ENCODE results near the gene EPB41L3.

EPB41L3 gene

DNA sequence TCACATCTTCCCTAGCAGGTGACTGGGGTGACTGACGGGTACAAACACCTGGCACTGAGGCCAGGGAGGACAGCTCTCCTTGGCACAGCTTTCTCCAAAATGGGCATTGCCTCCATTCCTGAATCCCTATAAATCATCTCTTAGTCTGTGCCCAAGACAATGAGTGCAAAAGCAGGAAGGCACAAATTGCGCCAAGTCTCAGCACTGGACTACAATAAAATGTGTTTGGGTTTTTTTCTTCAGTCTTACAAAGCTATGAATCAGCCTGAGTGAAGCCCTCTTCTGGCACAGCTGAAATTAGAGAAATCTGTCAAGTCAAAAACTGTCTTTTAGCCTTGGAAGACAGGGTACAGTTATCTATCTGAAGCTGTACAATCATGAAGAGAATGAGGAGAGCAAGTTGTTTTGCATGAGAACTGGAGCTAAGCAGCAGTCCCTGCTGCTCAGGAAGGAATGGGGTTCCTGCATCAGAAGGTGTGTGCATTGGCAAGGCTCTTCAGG lies 90.8 kb downstream of the EPB41L3 start:
- Histone ChIP-seq H3K9me3 (replicated peaks in 1 of 2; ENCODE audit: control insufficient read depth in 2 of 2, insufficient read depth in 1 of 2, low read depth in 1 of 2, low read length in 2 of 2) (no peaks in the 10 kb centered on the region), H2BK120ac (ENCODE audit: low read depth, low read length) (no peak overlapping the region), H2AFZ (ENCODE audit: low read length) (no peak overlapping the region), H3K36me3 (replicated peaks in 1 of 2; ENCODE audit: control insufficient read depth in 2 of 2, insufficient read depth in 2 of 2, low read length in 2 of 2) (no peaks in the 10 kb centered on the region), H3K18ac (ENCODE audit: low read length) (no peak overlapping the region), H2AK5ac (ENCODE audit: low read depth, low read length) (no peak overlapping the region), H3K14ac (ENCODE audit: low read length) (no peak overlapping the region), H3K27ac (replicated peaks; ENCODE audit: low read length) (no peak overlapping the region), H3K27me3 (ENCODE audit: control insufficient read depth in 3 of 3, insufficient read depth in 3 of 3, low read depth in 1 of 3, low read length in 3 of 3) (no peaks in the 10 kb centered on the region), H3K9ac (ENCODE audit: low read depth, low read length, poor library complexity) (no peak overlapping the region), H4K91ac (ENCODE audit: low read depth, low read length, poor library complexity) (no peak overlapping the region), H4K8ac (ENCODE audit: low read depth, low read length) (no peak overlapping the region), H3K79me1 (ENCODE audit: low read depth, low read length) (no peaks in the 10 kb centered on the region), H3K23ac (ENCODE audit: low read depth, low read length, poor library complexity) (no peak overlapping the region), H3K4me1 (ENCODE audit: control insufficient read depth in 2 of 2, insufficient read depth in 1 of 2, low read depth in 1 of 2, low read length in 2 of 2) (peaks cover 8% of the 10 kb centered on the region in 2 donors), H3K4me3 (ENCODE audit: low read length in 2 of 2) (no peak overlapping the region), H2BK15ac (ENCODE audit: low read length) (no peak overlapping the region), H2BK5ac (ENCODE audit: low read length) (no peak overlapping the region), H3K4me2 (ENCODE audit: insufficient read depth, low read length, poor library complexity, severe bottlenecking) (no peak overlapping the region), H2BK12ac (ENCODE audit: low read length) (no peak overlapping the region), H3K4ac (ENCODE audit: low read length) (no peak overlapping the region)
- WGBS, 2 donors (ENCODE audit: extremely low coverage in 2 of 2, insufficient read length in 2 of 2, insufficient replicate concordance in 1 of 2), result no CpG with 5 or more reads among the region's 2 CpGs
- DNase-seq (ENCODE audit: low spot score), result no peak

DNA sequence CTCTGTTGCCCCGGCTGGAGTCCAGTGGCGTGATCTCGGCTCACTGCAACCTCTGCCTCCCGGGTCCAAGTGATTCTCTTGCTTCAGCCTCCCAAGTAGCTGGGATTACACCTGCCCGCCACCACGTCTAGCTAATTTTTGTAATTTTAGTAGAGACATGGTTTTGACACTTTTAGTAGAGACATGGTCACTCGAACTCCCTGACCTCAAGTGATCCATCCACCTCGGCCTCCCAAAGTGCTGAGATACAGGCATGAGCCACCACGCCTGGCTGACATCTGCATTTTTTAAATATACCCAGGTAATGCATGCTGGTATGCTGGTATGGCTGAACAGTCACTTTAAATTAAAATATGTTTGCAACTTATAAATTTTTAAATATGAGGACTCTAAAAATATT lies 91.9 kb downstream of the EPB41L3 start:
- H2AK5ac ChIP-seq (ENCODE audit: low read depth, low read length), result no peak overlapping the region
- no peak overlapping the region for H4K91ac ChIP-seq (ENCODE audit: low read depth, low read length, poor library complexity)
- no peak overlapping the region for H2BK120ac ChIP-seq (ENCODE audit: low read depth, low read length)
- DNase-seq (ENCODE audit: low spot score), result no peak
- H3K4me1 ChIP-seq (ENCODE audit: control insufficient read depth in 2 of 2, insufficient read depth in 1 of 2, low read depth in 1 of 2, low read length in 2 of 2), result peaks cover 3% of the 10 kb centered on the region in 2 donors
- no peak overlapping the region for H3K27ac ChIP-seq (replicated peaks; ENCODE audit: low read length)
- no peaks in the 10 kb centered on the region for H3K9me3 ChIP-seq (replicated peaks in 1 of 2; ENCODE audit: control insufficient read depth in 2 of 2, insufficient read depth in 1 of 2, low read depth in 1 of 2, low read length in 2 of 2)
- H3K14ac ChIP-seq (ENCODE audit: low read length), result no peak overlapping the region
- H3K4me2 ChIP-seq (ENCODE audit: insufficient read depth, low read length, poor library complexity, severe bottlenecking), result no peak overlapping the region
- no peak overlapping the region for H2BK5ac ChIP-seq (ENCODE audit: low read length)
- no peaks in the 10 kb centered on the region for H3K27me3 ChIP-seq (ENCODE audit: control insufficient read depth in 3 of 3, insufficient read depth in 3 of 3, low read depth in 1 of 3, low read length in 3 of 3)
- WGBS, 2 donors (ENCODE audit: extremely low coverage in 2 of 2, insufficient read length in 2 of 2, insufficient replicate concordance in 1 of 2), result no CpG with 5 or more reads among the region's 9 CpGs
- H2BK15ac ChIP-seq (ENCODE audit: low read length), result no peak overlapping the region
- no peak overlapping the region for H2AFZ ChIP-seq (ENCODE audit: low read length)
- H3K4ac ChIP-seq (ENCODE audit: low read length), result no peak overlapping the region
- H3K9ac ChIP-seq (ENCODE audit: low read depth, low read length, poor library complexity), result no peak overlapping the region
- H3K4me3 ChIP-seq (ENCODE audit: low read length in 2 of 2), result no peak overlapping the region
- H2BK12ac ChIP-seq (ENCODE audit: low read length), result no peak overlapping the region
- H3K23ac ChIP-seq (ENCODE audit: low read depth, low read length, poor library complexity), result no peak overlapping the region
- no peak overlapping the region for H3K18ac ChIP-seq (ENCODE audit: low read length)
- H3K79me1 ChIP-seq (ENCODE audit: low read depth, low read length), result no peaks in the 10 kb centered on the region
- H4K8ac ChIP-seq (ENCODE audit: low read depth, low read length), result no peak overlapping the region
- no peaks in the 10 kb centered on the region for H3K36me3 ChIP-seq (replicated peaks in 1 of 2; ENCODE audit: control insufficient read depth in 2 of 2, insufficient read depth in 2 of 2, low read length in 2 of 2)

DNA sequence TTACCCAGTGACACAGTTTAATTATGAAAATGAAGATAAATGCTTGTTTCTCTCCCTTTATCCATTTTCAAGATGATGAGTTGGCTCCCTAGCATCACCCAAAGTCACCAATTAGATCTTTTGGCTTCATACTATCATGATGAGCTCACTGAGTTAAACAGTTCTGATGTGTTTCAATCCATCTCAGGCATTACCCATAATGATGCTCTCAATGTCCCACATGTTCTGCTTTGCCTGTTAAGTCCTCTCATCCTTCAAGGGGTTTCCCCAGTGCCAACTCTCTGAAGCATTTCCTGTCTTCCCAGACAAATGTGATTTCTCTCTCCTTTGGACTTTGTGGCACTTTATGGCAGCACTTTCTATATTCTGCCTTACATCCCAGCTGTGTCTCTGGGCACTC lies 92.6 kb downstream of the EPB41L3 start:
- H3K4me1 ChIP-seq (ENCODE audit: control insufficient read depth in 2 of 2, insufficient read depth in 1 of 2, low read depth in 1 of 2, low read length in 2 of 2), result no peaks in the 10 kb centered on the region
- no peak overlapping the region for H4K91ac ChIP-seq (ENCODE audit: low read depth, low read length, poor library complexity)
- H2AK5ac ChIP-seq (ENCODE audit: low read depth, low read length), result no peak overlapping the region
- no peak overlapping the region for H2BK12ac ChIP-seq (ENCODE audit: low read length)
- no peaks in the 10 kb centered on the region for H3K9me3 ChIP-seq (replicated peaks in 1 of 2; ENCODE audit: control insufficient read depth in 2 of 2, insufficient read depth in 1 of 2, low read depth in 1 of 2, low read length in 2 of 2)
- no peaks in the 10 kb centered on the region for H3K27me3 ChIP-seq (ENCODE audit: control insufficient read depth in 3 of 3, insufficient read depth in 3 of 3, low read depth in 1 of 3, low read length in 3 of 3)
- no peak overlapping the region for H2BK15ac ChIP-seq (ENCODE audit: low read length)
- H3K79me1 ChIP-seq (ENCODE audit: low read depth, low read length), result no peaks in the 10 kb centered on the region
- H3K4me2 ChIP-seq (ENCODE audit: insufficient read depth, low read length, poor library complexity, severe bottlenecking), result no peak overlapping the region
- H3K4ac ChIP-seq (ENCODE audit: low read length), result no peak overlapping the region
- no peak overlapping the region for H2BK120ac ChIP-seq (ENCODE audit: low read depth, low read length)
- no peak overlapping the region for H3K14ac ChIP-seq (ENCODE audit: low read length)
- H3K23ac ChIP-seq (ENCODE audit: low read depth, low read length, poor library complexity), result no peak overlapping the region
- no peak for DNase-seq (ENCODE audit: low spot score)
- H3K36me3 ChIP-seq (replicated peaks in 1 of 2; ENCODE audit: control insufficient read depth in 2 of 2, insufficient read depth in 2 of 2, low read length in 2 of 2), result no peaks in the 10 kb centered on the region
- H3K27ac ChIP-seq (replicated peaks; ENCODE audit: low read length), result no peak overlapping the region
- H3K9ac ChIP-seq (ENCODE audit: low read depth, low read length, poor library complexity), result no peak overlapping the region
- no peak overlapping the region for H2BK5ac ChIP-seq (ENCODE audit: low read length)
- H2AFZ ChIP-seq (ENCODE audit: low read length), result no peak overlapping the region
- H3K4me3 ChIP-seq (ENCODE audit: low read length in 2 of 2), result no peak overlapping the region
- no peak overlapping the region for H3K18ac ChIP-seq (ENCODE audit: low read length)
- H4K8ac ChIP-seq (ENCODE audit: low read depth, low read length), result no peak overlapping the region

DNA sequence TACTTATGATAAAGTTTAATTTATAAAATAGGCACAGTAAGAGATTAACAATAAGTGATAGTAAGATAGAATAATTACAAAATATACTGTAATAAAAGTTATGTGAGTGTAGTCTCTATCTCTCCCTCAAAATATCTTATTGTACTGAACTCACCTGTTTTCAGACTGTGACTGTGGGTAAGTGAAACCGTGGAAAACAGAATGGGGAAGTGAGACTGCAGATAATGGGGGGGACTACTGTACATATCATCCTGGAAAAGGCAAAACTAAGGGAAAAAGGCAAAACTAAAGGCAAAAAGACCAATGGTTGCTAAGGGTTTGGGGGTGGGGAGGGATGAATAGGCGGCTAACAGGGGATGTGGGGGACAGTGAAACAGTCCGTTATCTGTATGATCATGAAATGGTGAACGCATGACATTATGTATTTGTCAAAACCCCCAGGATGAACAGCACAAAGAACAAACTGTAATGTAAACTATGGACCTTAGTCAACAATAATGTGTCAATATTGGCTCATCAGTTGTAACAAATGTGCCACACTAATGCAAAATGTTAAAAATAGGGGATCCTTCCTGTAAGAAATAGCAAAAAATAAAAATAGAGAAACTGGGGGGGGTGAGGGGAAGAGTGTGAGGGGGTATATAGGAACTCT lies 93.8 kb downstream of the EPB41L3 start:
- Histone ChIP-seq H3K9me3 (replicated peaks in 1 of 2; ENCODE audit: control insufficient read depth in 2 of 2, insufficient read depth in 1 of 2, low read depth in 1 of 2, low read length in 2 of 2) (no peaks in the 10 kb centered on the region), H3K4me3 (ENCODE audit: low read length in 2 of 2) (no peak overlapping the region), H3K4me2 (ENCODE audit: insufficient read depth, low read length, poor library complexity, severe bottlenecking) (no peak overlapping the region), H4K8ac (ENCODE audit: low read depth, low read length) (no peak overlapping the region), H3K27me3 (ENCODE audit: control insufficient read depth in 3 of 3, insufficient read depth in 3 of 3, low read depth in 1 of 3, low read length in 3 of 3) (no peaks in the 10 kb centered on the region), H3K79me1 (ENCODE audit: low read depth, low read length) (no peaks in the 10 kb centered on the region), H3K9ac (ENCODE audit: low read depth, low read length, poor library complexity) (no peak overlapping the region), H3K4ac (ENCODE audit: low read length) (no peak overlapping the region), H3K14ac (ENCODE audit: low read length) (no peak overlapping the region), H3K23ac (ENCODE audit: low read depth, low read length, poor library complexity) (no peak overlapping the region), H2BK12ac (ENCODE audit: low read length) (no peak overlapping the region), H2BK15ac (ENCODE audit: low read length) (no peak overlapping the region), H2BK120ac (ENCODE audit: low read depth, low read length) (no peak overlapping the region), H4K91ac (ENCODE audit: low read depth, low read length, poor library complexity) (no peak overlapping the region), H3K18ac (ENCODE audit: low read length) (no peak overlapping the region), H2BK5ac (ENCODE audit: low read length) (no peak overlapping the region), H3K36me3 (replicated peaks in 1 of 2; ENCODE audit: control insufficient read depth in 2 of 2, insufficient read depth in 2 of 2, low read length in 2 of 2) (no peaks in the 10 kb centered on the region), H2AK5ac (ENCODE audit: low read depth, low read length) (no peak overlapping the region), H3K4me1 (ENCODE audit: control insufficient read depth in 2 of 2, insufficient read depth in 1 of 2, low read depth in 1 of 2, low read length in 2 of 2) (no peaks in the 10 kb centered on the region), H2AFZ (ENCODE audit: low read length) (no peak overlapping the region), H3K27ac (replicated peaks; ENCODE audit: low read length) (no peak overlapping the region)
- DNase-seq (ENCODE audit: low spot score), result no peak
- WGBS, 2 donors (ENCODE audit: extremely low coverage in 2 of 2, insufficient read length in 2 of 2, insufficient replicate concordance in 1 of 2), result no CpG with 5 or more reads among the region's 4 CpGs
